Measurements from ENCODE around the gene APOE.
"Not testable (repeated sequence)": the region's sequence is repeated elsewhere in the genome, so short reads cannot be mapped to it uniquely, and the experiment has no call there.

APOE gene

DNA sequence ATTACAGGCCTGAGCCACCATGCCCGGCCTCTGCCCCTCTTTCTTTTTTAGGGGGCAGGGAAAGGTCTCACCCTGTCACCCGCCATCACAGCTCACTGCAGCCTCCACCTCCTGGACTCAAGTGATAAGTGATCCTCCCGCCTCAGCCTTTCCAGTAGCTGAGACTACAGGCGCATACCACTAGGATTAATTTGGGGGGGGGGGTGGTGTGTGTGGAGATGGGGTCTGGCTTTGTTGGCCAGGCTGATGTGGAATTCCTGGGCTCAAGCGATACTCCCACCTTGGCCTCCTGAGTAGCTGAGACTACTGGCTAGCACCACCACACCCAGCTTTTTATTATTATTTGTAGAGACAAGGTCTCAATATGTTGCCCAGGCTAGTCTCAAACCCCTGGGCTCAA is 4.2 kb downstream of the APOE start:
- no peak for DNase-seq (ENCODE audit: low spot score)

GRCh38 chr19:44911896-44912295 is 6.3 kb downstream of the APOE start:
- DNase-seq (ENCODE audit: low spot score) = not testable (repeated sequence)

- peak; percentile 82 for DNase-seq (ENCODE audit: low spot score)
These were observed 7.3 kb downstream of the APOE start for GRCh38 chr19:44912854-44913253.

DNA sequence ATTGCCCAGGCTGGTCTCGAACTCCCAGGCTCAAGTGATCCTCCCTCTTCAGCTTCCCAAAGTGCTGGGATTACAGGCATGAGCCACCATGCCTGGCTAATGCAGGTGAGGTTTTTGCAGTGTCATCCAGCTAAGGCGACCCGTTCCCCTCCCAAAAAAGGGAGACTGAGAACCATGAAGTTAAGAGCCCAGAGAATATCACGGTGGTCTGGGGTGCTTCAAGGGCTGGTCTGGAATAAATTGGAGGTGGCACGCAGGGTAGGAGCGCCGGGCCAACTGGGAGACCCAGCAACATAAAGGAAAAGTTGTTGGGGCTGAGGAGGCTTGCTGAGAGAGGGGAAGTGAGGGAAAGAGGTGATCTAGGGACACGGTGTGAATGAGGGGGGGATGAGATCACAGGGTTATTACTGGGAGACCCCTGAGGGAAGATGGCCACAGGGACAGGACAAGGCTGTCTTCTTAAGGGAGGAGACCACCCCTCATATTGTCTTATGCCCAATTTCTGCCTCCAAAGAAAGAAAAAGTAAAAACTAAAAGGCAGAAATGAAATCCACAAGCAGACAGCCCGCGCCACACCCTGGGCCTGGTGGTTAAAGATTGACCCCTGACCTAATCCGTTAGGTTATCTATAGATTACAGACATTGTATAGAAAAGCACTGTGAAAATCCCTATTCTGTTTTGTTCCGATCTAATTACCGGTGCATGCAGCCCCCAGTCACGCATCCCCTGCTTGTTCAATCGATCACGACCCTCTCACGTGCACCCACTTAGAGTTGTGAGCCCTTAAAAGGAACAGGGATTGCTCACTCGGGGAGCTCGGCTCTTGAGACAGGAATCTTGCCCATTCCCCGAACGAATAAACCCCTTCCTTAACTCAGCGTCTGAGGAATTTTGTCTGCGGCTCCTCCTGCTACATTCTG is 8.2 kb downstream of the APOE start:
- not testable (repeated sequence) for DNase-seq (ENCODE audit: low spot score)

DNA sequence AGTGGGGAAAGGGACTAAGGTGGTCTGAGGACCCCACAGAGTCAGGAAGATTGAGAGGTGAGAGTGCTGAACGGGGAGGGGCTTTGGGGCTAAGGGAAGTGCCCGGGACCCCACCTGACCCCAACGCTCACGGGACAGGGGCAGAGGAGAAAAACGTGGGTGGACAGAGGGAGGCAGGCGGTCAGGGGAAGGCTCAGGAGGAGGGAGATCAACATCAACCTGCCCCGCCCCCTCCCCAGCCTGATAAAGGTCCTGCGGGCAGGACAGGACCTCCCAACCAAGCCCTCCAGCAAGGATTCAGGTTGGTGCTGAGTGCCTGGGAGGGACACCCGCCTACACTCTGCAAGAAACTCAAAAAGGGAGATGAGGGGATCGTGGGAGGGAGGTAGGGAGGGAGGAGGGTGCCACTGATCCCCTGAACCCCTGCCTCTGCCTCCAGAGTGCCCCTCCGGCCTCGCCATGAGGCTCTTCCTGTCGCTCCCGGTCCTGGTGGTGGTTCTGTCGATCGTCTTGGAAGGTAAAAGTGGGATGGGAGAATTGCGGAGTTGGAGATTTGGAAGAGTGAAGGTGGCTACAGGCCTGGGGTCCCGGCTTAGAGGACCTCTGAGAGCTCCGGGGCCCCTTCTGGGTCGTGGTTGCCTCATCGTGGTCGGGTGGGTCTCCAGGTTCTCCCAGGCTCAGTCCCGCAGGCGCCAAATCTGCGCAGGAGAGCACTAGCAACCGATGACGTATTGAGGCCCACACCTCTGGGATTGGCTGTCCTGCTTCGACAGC is 9.0 kb downstream of the APOE start, which contains the start of gene APOC1:
APOC1 (plus strand) TSS at position 176 of the 774 bp plus-strand sequence; CDS start at position 460, 284 bp downstream.
- peak; percentile 86 for DNase-seq (ENCODE audit: low spot score)

- no peak for DNase-seq (ENCODE audit: low spot score)
These were observed 18.7 kb downstream of the APOE start for GRCh38 chr19:44924243-44924725.

DNA sequence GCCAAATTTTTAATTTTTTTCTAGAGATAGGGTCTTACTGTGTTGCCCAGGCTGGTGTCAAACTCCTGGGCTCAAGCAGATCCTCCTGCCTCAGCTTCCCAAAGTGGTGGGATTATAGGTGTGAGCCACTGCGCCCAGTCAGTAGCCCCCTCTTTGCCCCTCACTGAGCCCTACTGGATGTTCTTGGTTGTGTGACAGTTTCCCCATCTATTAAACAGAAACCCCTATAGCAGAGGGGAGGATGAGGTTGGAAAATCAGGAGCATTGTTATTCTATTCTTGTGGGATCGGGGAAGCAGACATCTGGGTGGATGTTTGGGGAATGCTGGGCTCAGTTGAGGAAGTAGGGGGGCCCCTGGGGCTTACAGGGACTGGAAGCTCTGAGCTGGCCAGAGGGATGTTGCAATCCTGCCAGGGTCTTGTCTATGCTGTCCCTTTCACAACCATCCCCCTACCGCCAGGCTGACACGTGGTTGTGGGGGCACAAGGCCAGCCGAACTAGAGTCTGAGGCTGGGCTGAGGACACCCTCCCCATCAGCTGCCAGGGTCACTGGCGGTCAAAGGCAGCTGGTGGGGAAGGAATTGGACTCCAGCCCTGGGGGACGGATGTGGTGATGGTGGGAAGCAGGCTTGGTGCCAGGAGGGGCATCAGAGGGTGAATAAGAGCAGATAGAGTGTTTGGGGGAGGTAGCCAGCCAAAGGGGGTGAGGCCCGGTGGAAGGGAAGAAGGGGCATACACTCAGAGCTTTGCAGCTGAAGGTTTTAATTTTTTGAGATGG is 19.7 kb downstream of the APOE start:
- peak; percentile 84 for DNase-seq (ENCODE audit: low spot score)

DNA sequence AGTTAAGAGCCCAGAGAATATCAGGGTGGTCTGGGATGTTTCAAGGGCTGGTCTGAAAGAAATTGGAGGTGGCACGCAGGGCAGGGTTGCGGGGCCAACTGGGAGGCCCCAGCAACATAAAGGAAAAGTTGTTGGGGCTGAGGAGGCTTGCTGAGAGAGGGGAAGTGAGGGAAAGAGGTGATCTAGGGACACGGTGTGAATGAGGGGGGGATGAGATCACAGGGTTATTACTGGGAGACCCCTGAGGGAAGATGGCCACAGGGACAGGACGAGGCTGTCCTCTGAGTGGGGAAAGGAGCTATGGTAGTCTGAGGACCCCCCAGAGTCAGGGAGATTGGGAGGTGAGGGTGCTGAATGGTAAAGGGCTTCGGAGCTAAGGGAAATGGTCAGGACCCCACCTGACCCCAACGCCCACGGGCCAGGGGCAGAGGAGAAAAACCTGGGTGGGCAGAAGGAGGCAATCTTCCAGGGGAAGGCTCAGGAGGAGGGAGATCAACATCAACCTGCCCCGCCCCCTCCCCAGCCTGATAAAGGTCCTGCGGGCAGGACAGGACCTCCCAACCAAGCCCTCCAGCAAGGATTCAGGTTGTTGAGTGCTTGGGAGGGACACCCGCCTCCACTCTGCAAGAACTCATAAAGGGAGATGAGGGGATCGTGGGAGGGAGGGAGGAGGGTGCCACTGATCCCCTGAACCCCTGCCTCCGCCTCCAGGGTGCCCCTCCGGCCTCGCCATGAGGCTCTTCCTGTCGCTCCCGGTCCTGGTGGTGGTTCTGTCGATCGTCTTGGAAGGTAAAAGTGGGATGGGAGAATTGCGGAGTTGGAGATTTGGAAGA is 20.9 kb downstream of the APOE start:
- not testable (repeated sequence) for DNase-seq (ENCODE audit: low spot score)

- no peak for DNase-seq (ENCODE audit: low spot score)
These were observed 22.1 kb downstream of the APOE start for GRCh38 chr19:44927746-44928145.

- no peak for DNase-seq (ENCODE audit: low spot score)
These were observed 24.5 kb downstream of the APOE start for GRCh38 chr19:44930088-44930487.

- no peak for DNase-seq (ENCODE audit: low spot score)
These were observed 25.9 kb downstream of the APOE start for GRCh38 chr19:44931541-44931940.

DNA sequence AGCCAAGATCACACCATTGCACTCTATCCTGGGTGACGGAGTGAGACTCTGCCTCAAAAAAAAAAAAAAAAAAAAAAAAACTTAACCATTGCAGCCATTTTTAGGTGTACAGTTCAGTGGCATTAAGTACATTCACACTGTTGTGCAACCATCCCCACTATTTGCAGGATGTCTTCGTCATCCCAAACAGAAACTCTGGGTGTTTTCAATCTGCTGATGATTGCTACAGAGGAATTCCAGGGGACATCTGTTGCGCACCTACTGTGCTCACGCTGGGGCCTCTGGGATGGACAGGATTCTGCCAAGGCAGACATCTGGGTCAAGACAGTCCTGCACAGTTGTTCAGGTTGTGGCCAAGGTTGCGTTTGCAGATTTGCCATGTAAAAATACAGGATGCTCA is 34.1 kb downstream of the APOE start:
- DNase-seq (ENCODE audit: low spot score) = no peak

DNA sequence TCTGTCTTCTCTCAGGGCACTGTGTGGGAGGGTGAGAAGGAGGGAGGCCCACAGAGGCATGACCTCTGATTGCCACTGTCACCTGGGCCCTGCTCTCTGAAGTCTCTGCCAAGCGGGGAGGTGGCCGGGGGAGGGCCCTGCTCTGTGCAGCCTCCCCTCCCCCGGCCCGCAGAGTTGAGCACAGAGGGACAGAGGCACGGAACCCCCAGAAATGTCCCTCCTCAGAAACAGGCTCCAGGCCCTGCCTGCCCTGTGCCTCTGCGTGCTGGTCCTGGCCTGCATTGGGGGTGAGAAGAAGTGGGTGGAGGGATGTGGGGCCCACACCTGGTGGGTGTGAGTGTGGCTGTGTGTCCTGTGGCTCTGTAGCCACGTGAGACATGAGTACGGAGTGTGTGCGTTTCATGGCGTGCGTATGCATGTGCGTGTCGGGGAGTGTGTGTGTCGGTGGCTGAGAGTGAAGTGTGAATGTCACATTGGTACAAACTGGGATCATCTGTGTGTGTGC is 36.5 kb downstream of the APOE start, which contains the start of gene APOC4:
APOC4 (plus strand) TSS at position 171 of the 505 bp plus-strand sequence; CDS start at position 212, 41 bp downstream.
- DNase-seq (ENCODE audit: low spot score) = no peak

DNA sequence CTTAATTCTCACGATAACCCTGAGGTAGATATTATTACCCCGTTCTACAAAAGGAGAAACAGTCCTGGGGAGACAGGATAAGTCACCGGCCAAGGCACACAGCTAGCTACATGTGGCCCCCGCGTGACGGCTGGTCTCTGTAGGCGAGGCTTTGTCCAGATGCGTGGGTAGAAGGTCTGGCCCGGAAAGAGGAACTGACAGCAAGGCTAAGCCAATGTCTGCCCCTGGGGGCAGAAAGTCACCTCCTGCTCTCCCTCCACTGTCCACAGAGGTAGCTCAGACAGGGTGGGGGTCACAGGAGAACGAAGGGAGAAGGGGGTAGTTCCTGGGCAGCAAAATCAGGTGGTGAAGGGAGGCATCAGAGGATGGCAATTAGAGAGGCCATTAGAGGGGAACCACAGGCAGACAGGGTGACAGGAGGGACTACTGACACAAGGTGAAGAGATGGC is 38.2 kb downstream of the APOE start:
- DNase-seq (ENCODE audit: low spot score) = peak; percentile 85

DNA sequence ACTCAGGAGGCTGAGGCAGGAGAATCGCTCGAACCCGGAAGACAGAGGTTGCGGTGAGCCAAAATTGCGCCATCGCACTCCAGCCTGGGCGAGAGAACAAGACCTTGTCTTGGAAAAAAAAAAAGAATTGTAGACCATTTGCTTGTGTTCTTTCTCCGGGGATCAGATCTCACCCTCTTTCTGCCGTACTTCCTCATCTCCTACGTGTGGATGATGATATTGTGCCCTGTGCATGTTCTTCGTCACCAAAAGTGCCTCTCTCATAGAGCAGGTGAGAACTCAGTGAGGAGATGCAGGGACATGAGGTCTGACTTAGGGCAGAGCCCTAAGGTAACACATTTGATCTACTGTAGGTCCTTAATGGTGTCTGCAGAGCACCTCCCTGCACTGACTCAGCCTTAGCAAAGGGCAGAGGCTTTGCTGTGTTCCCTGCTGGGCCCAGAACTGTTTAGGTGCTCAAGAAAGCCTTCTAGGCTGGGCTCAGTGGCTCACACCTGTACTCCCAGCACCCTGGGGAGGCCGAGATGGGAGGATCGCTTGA is 41.5 kb downstream of the APOE start:
- DNase-seq (ENCODE audit: low spot score) = peak; percentile 56

- DNase-seq (ENCODE audit: low spot score) = no peak
These were observed 42.6 kb downstream of the APOE start for GRCh38 chr19:44948237-44948636.

DNA sequence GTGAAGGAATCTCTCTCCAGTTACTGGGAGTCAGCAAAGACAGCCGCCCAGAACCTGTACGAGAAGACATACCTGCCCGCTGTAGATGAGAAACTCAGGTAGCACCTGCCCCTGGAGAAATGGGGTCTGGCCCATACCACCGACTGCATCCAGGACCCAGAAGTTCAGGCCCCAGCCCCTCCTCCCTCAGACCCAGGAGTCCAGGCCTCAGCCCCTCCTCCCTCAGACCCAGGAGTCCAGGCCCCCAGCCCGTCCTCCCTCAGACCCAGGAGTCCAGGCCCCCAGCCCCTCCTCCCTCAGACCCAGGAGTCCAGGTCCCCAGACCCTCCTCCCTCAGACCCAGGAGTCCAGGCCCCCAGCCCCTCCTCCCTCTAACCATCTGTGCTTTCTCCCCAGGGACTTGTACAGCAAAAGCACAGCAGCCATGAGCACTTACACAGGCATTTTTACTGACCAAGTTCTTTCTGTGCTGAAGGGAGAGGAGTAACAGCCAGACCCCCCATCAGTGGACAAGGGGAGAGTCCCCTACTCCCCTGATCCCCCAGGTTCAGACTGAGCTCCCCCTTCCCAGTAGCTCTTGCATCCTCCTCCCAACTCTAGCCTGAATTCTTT is 43.3 kb downstream of the APOE start:
- no peak for DNase-seq (ENCODE audit: low spot score)

DNA sequence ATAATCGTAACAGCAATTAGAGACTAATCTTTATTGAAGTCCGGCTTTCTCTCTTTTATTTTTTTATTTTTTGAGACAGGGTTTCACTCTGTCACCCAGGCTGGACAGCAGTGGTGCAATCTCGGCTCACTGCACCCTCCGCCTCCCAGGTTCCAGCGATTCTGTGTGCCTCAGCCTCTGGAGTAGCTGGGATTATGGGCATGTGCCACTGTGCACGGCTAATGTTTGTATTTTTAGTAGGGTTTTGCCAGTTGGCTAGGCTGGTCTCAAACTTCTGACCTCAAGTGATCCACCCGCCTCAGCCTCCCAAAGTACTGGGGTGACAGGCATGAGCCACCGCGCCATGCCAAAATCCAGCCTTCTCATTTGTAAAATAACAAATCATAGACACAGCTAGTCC is 44.0 kb downstream of the APOE start:
- no peak for DNase-seq (ENCODE audit: low spot score)

GRCh38 chr19:44951179-44952159 is 45.9 kb downstream of the APOE start:
- peak; percentile 87 for DNase-seq (ENCODE audit: low spot score)

Data from pons (tissue), 1 donor.